Sigmoid colon (tissue), 7 donors: ENCODE measurements around the gene NOP14. TPM values are rescaled to one million over a fixed set of nuclear protein-coding genes. Genes with fewer than 3 reads are reported as not detected.

Source experiments
- DNase-seq: peaks from one replicate; pipeline ENCODE4 v3.0.0-alpha.2; 2019
- H3K27ac ChIP-seq, 4 donors: fragments of 200-600 bp; sonication (generic); one replicate each; pipeline ENCODE4 v1.5.1; 2016 to 2019; ENCODE audit warnings: mild to moderate bottlenecking in 1 of 4
- H3K27me3 ChIP-seq, 3 donors: fragments of 200-600 bp; sonication (generic); one replicate each; pipeline ENCODE4 v1.5.1; 2019; ENCODE audit warnings: mild to moderate bottlenecking in 1 of 3
- H3K36me3 ChIP-seq, 4 donors: fragments of 200-600 bp; sonication (generic); one replicate each; pipeline ENCODE4 v1.5.1; 2016 to 2019
- H3K4me1 ChIP-seq, 4 donors: fragments of 200-600 bp; sonication (generic); one replicate each; pipeline ENCODE4 v1.5.1; 2017 to 2019
- H3K4me3 ChIP-seq, 4 donors: fragments of 200-600 bp; sonication (generic); one replicate each; pipeline ENCODE4 v1.5.1; 2017 to 2019; ENCODE audit warnings: mild to moderate bottlenecking in 2 of 4, moderate library complexity in 1 of 4
- H3K9me3 ChIP-seq, 4 donors: fragments of 200-600 bp in 3 of 4; sonication (generic) in 3 of 4; one replicate each; pipeline versions ENCODE4 v1.5.1 to v1.6.1; 2013 to 2019
- CTCF ChIP-seq, 4 experiments: fragments of 450-650 bp in 3 of 4; fragments of 200-600 bp in 1 of 4; IDR thresholded peaks; one replicate each; pipeline ENCODE4 v1.5.1; 2016 to 2019; ENCODE audit warnings: antibody characterized with exemption in 4 of 4, mild to moderate bottlenecking in 3 of 4, moderate library complexity in 2 of 4
- EP300 ChIP-seq, 4 donors: sonication (generic); formaldehyde crosslinking; IDR thresholded peaks; one replicate each; pipeline ENCODE4 v1.6.1; 2017; ENCODE audit warnings: antibody characterized with exemption in 4 of 4
- POLR2A ChIP-seq, 2 donors: fragments of 450-650 bp; IDR thresholded peaks; one replicate each; pipeline ENCODE4 v1.6.1; 2016; ENCODE audit warnings: antibody characterized with exemption in 2 of 2, mild to moderate bottlenecking in 2 of 2, moderate library complexity in 2 of 2
- POLR2AphosphoS5 ChIP-seq, 4 donors: sonication (generic); formaldehyde crosslinking; IDR thresholded peaks; one replicate each; pipeline ENCODE4 v1.6.1; 2017; ENCODE audit warnings: antibody characterized with exemption in 4 of 4
- WGBS, 2 donors: extraction: QIAGEN DNeasy Blood & Tissue Kit; methylation state at CpG; one replicate each; pipeline ENCODE4 v1.1.7; 2013; 5-methylcytosine and 5-hydroxymethylcytosine counted together
- intact Hi-C: fragments of 100-400 bp; cut with DNase I; formaldehyde crosslinking; loops from one replicate; pipeline ENCODE4 v1.15.1; 2023
- polyA plus RNA-seq, 3 donors: library from polyadenylated mRNA; stranded (reverse); fragments of 200-250 nt; gene quantifications; one replicate each; pipeline ENCODE4 v1.2.3, GENCODE V29; 2013
- total RNA-seq, 4 donors: library from RNA; depleted of rRNA; stranded (reverse); fragments of >200 nt; gene quantifications; one replicate each; pipeline ENCODE4 v1.1.0, GENCODE V29; 2016
- donor health status: healthy with polysubstance abuse.
- donor health status: Bipolar disorder and iron deficiency.
- donor health status: healthy.

Gene NOP14
- total and polyA plus RNA-seq, 7 donors = 10.4 to 26.0 (median 13.9) TPM

- peaks cover 0 to 20% (median 14%) of the 10 kb centered on the region in 4 donors for H3K4me1 ChIP-seq
- no peak for DNase-seq
- no peaks in the 10 kb centered on the region for H3K27me3 ChIP-seq
- peak overlapping the region in 1 of 4 donors; percentile 38 for H3K27ac ChIP-seq
- no peaks in the 10 kb centered on the region for H3K9me3 ChIP-seq
- no peak overlapping the region for H3K4me3 ChIP-seq
- peaks cover 6 to 44% (median 27%) of the 10 kb centered on the region in 4 donors for H3K36me3 ChIP-seq
- intact Hi-C loops = no loop called here
- TF ChIP-seq POLR2A (IDR thresholded peaks at IDR 0.05) (no peak), EP300 (IDR thresholded peaks at IDR 0.05) (no peak), CTCF (IDR thresholded peaks at IDR 0.05) (no peak), POLR2AphosphoS5 (IDR thresholded peaks at IDR 0.05) (no peak)
- 42 to 53% methylated on average over 5 of the region's 5 CpGs for WGBS, 2 donors
These were observed 69.4 kb downstream of the NOP14 start for GRCh38 chr4:2893772-2894171.

- peaks cover 4 to 38% (median 21%) of the 10 kb centered on the region in 4 donors for H3K36me3 ChIP-seq
- DNase-seq = no peak
- no peaks in the 10 kb centered on the region for H3K27me3 ChIP-seq
- WGBS, 2 donors = 27 to 67% methylated on average over 5 of the region's 5 CpGs
- no peak overlapping the region for H3K4me3 ChIP-seq
- H3K4me1 ChIP-seq = peaks cover 0 to 20% (median 14%) of the 10 kb centered on the region in 4 donors
- no peaks in the 10 kb centered on the region for H3K9me3 ChIP-seq
- TF ChIP-seq CTCF (IDR thresholded peaks at IDR 0.05) (no peak), EP300 (IDR thresholded peaks at IDR 0.05) (no peak), POLR2AphosphoS5 (IDR thresholded peaks at IDR 0.05) (no peak), POLR2A (IDR thresholded peaks at IDR 0.05) (no peak)
- intact Hi-C loops = no loop called here
- H3K27ac ChIP-seq = no peak overlapping the region
These were observed 71.9 kb downstream of the NOP14 start for GRCh38 chr4:2891294-2891693.

GRCh38 chr4:2888886-2889285 is 74.3 kb downstream of the NOP14 start:
- no peak for DNase-seq
- peaks cover 6 to 42% (median 20%) of the 10 kb centered on the region in 4 donors for H3K36me3 ChIP-seq
- whole genome bisulfite sequencing, 2 donors = 95 to 98% methylated on average over 3 of the region's 3 CpGs
- no peaks in the 10 kb centered on the region for H3K9me3 ChIP-seq
- TF ChIP-seq POLR2AphosphoS5 (IDR thresholded peaks at IDR 0.05) (no peak), EP300 (IDR thresholded peaks at IDR 0.05) (no peak), POLR2A (IDR thresholded peaks at IDR 0.05) (no peak), CTCF (IDR thresholded peaks at IDR 0.05) (no peak)
- no peak overlapping the region for H3K4me3 ChIP-seq
- H3K27me3 ChIP-seq = no peaks in the 10 kb centered on the region
- intact Hi-C loops = no loop called here
- H3K27ac ChIP-seq = no peak overlapping the region
- peaks cover 0 to 17% (median 11%) of the 10 kb centered on the region in 4 donors for H3K4me1 ChIP-seq

Other genes with a start within 250 kb of the NOP14 start
- gene TNIP2, start 207.1 kb downstream of the NOP14 start, total RNA-seq = 10 to 100 TPM; 56.3 to 68.8 (median 66.9) TPM
- gene TNIP2, start 207.1 kb downstream of the NOP14 start, polyA plus RNA-seq = 10 to 100 TPM; 51.7 to 65.0 (median 51.8) TPM
- gene SH3BP2, start 170.3 kb downstream of the NOP14 start, total RNA-seq = 10 to 100 TPM; 18.4 to 49.3 (median 24.2) TPM
- 10 to 100 TPM; 18.6 to 82.4 (median 35.6) TPM for gene SH3BP2, start 170.3 kb downstream of the NOP14 start, polyA plus RNA-seq
- 100 to 1,000 TPM; 166 to 378 (median 183) TPM for gene ADD1, start 119.6 kb downstream of the NOP14 start, total RNA-seq
- gene ADD1, start 119.6 kb downstream of the NOP14 start, polyA plus RNA-seq = 100 to 1,000 TPM; 113 to 162 (median 120) TPM
- 10 to 100 TPM in 1 of 4 donors, 1 to 10 TPM in 3; 3.9 to 10.2 (median 6.7) TPM for gene GRK4, start 165 bp upstream of the NOP14 start, total RNA-seq
- gene GRK4, start 165 bp upstream of the NOP14 start, polyA plus RNA-seq = 1 to 10 TPM in 2 of 3 donors, under 1 TPM in 1; 0.60 to 1.6 (median 1.4) TPM
- gene HTT-AS, start 111.1 kb upstream of the NOP14 start, total RNA-seq = not detected
- not detected for gene HTT-AS, start 111.1 kb upstream of the NOP14 start, polyA plus RNA-seq
- 10 to 100 TPM; 17.0 to 41.5 (median 26.5) TPM for gene HTT, start 111.3 kb upstream of the NOP14 start, total RNA-seq
- gene HTT, start 111.3 kb upstream of the NOP14 start, polyA plus RNA-seq = 10 to 100 TPM in 1 of 3 donors, 1 to 10 TPM in 2; 6.5 to 29.4 (median 7.8) TPM